Common myeloid progenitor, CD34-positive (primary cell): Measurements from ENCODE around the gene COL15A1.

Source experiments
- CTCF ChIA-PET: fragments of 350-600 bp; sonication (Branson Sonifier 250); formaldehyde crosslinking; loops from one replicate; lab custom pipeline; 2021; ENCODE audit warnings: antibody characterized with exemption; lab: Charles Lee
- POLR2A ChIA-PET: fragments of 350-600 bp; sonication (Branson Sonifier 250); formaldehyde crosslinking; loops from one replicate; lab custom pipeline; 2021; ENCODE audit warnings: antibody characterized with exemption; lab: Charles Lee
- DNase-seq, 3 donors: peaks; one replicate each; pipeline versions ENCODE4 v3.0.0 to v3.0.0-alpha.2; 2013
- H3K27ac ChIP-seq, 2 experiments: 1 replicate in 1 of 2; 2 replicates in 1 of 2; pipeline ENCODE4 v1.7.0; 2013; ENCODE audit warnings: inconsistent platforms in 2 of 2, low read length in 2 of 2, mild to moderate bottlenecking in 2 of 2, low read depth in 1 of 2, moderate library complexity in 1 of 2; ENCODE audit not compliant: severe bottlenecking in 2 of 2, insufficient read depth in 1 of 2, poor library complexity in 1 of 2
- H3K27me3 ChIP-seq, 5 experiments: replicated peaks in 2 of 5; 1 replicate in 3 of 5; 2 replicates in 2 of 5; pipeline versions ENCODE4 v1.6.1 to v1.7.0; 2013; ENCODE audit warnings: low read length in 4 of 5, mild to moderate bottlenecking in 2 of 5, moderate library complexity in 2 of 5, inconsistent platforms in 1 of 5; ENCODE audit not compliant: insufficient read depth in 5 of 5, control insufficient read depth in 4 of 5
- H3K36me3 ChIP-seq, 4 experiments: 1 replicate in 2 of 4; 2 replicates in 2 of 4; pipeline versions ENCODE4 v1.6.1 to v1.7.0; 2013; ENCODE audit warnings: low read length in 3 of 4, control low read depth in 1 of 4, mild to moderate bottlenecking in 1 of 4; ENCODE audit not compliant: control insufficient read depth in 4 of 4, insufficient read depth in 4 of 4
- H3K4me1 ChIP-seq, 4 experiments: 1 replicate in 3 of 4; 2 replicates in 1 of 4; pipeline versions ENCODE4 v1.6.1 to v1.7.1; 2013; ENCODE audit warnings: low read length in 3 of 4, mild to moderate bottlenecking in 3 of 4, control low read depth in 1 of 4, inconsistent platforms in 1 of 4, moderate library complexity in 1 of 4; ENCODE audit not compliant: control insufficient read depth in 4 of 4, insufficient read depth in 4 of 4; ENCODE audit errors: control extremely low read depth in 1 of 4
- H3K4me3 ChIP-seq, 7 experiments: 1 replicate in 4 of 7; 2 replicates in 3 of 7; pipeline versions ENCODE4 v1.5.1 to v1.7.0; 2013; ENCODE audit warnings: mild to moderate bottlenecking in 7 of 7, low read length in 6 of 7, moderate library complexity in 6 of 7, inconsistent platforms in 2 of 7, low read depth in 2 of 7, control low read depth in 1 of 7; ENCODE audit not compliant: insufficient read depth in 4 of 7, control insufficient read depth in 1 of 7; ENCODE audit errors: extremely low read depth in 1 of 7
- H3K9me3 ChIP-seq, 5 experiments: 1 replicate in 4 of 5; 2 replicates in 1 of 5; pipeline versions ENCODE4 v1.6.1 to v1.7.1; 2013; ENCODE audit warnings: low read length in 4 of 5, mild to moderate bottlenecking in 2 of 5, inconsistent platforms in 1 of 5, low read depth in 1 of 5, moderate library complexity in 1 of 5; ENCODE audit not compliant: control insufficient read depth in 4 of 5, insufficient read depth in 2 of 5; ENCODE audit errors: control extremely low read depth in 1 of 5
- WGBS: methylation state at CpG from one replicate; pipeline ENCODE4 v1.1.5; 2013; ENCODE audit not compliant: insufficient coverage; 5-methylcytosine and 5-hydroxymethylcytosine counted together

COL15A1 gene

DNA sequence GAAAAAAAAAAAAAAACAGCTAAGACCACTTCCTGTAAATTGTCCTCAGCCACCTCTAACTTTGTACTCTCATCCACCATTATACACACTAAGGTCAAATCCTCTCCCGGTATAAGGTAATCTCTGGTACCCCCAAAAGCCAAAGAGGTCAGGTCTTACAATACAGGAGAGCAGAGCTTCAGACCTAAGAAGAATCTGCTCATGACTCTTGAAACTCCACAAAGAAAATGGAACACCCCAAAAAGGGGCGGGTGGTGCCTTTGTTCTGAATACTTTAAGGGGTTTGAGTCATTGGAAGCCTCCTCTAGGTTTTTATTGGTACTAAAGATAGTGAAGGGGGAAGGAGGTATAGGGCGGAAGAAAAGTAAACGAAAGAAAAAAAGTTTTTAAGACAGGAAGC lies 69.8 kb downstream of the COL15A1 start:
- Histone ChIP-seq H3K4me1 (peaks cover 0 to 6% (median 3%) of the 10 kb centered on the region in 4 experiments), H3K27me3 (no peaks in the 10 kb centered on the region), H3K27ac (no peak overlapping the region), H3K36me3 (no peaks in the 10 kb centered on the region), H3K4me3 (no peak overlapping the region), H3K9me3 (peaks cover 0 to 14% (median 8%) of the 10 kb centered on the region in 5 experiments)
- ChIA-PET CTCF (interaction anchor here (0.6 to 2.7 kb wide), 8 partner anchors 9 to 129 kb away, joined by 3 to 11 read pairs (median 4); no protein-coding TSS in a partner anchor), POLR2A (no interaction called here)
- WGBS: 17% methylated on average over 3 of the region's 4 CpGs
- DNase-seq: peak in 1 of 3 donors; percentile 26

GRCh38 chr9:99015448-99015847 lies 71.7 kb downstream of the COL15A1 start:
- 90% methylated on average over 3 of the region's 3 CpGs for WGBS
- Histone ChIP-seq H3K4me3 (no peak overlapping the region), H3K9me3 (peaks cover 0 to 8% (median 4%) of the 10 kb centered on the region in 5 experiments), H3K36me3 (no peaks in the 10 kb centered on the region), H3K27ac (no peak overlapping the region), H3K27me3 (no peaks in the 10 kb centered on the region), H3K4me1 (peaks cover 0 to 6% (median 3%) of the 10 kb centered on the region in 4 experiments)
- ChIA-PET POLR2A (no interaction called here), CTCF (interaction anchor here (0.6 to 2.7 kb wide), 5 partner anchors 9 to 131 kb away, joined by 3 to 11 read pairs (median 4); no protein-coding TSS in a partner anchor)
- no peak for DNase-seq

DNA sequence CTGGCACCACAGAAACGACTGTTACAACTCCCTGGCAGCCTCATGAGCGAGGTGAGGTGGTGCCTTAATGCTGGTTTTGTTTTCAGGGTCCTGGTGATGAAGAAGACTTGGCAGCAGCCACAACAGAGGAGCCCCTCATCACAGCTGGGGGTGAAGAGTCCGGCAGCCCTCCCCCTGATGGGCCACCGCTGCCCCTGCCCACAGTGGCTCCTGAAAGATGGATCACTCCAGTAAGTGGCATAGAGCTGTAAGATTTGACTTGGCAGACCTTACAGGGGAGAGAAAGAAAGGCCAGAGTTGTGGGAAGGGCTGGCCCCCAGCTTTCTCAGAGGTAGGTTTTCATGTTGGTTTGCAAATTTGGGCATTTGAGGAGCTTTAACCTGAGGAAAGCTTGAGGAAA lies 72.2 kb downstream of the COL15A1 start:
- POLR2A ChIA-PET: no interaction called here
- Histone ChIP-seq H3K27me3 (no peaks in the 10 kb centered on the region), H3K27ac (no peak overlapping the region), H3K9me3 (peaks cover 0 to 5% (median 2%) of the 10 kb centered on the region in 5 experiments), H3K4me1 (peaks cover 0 to 6% (median 3%) of the 10 kb centered on the region in 4 experiments), H3K36me3 (no peaks in the 10 kb centered on the region), H3K4me3 (no peak overlapping the region)
- WGBS: 94% methylated on average over 4 of the region's 4 CpGs
- CTCF ChIA-PET: interaction anchor here (1.1 to 2.7 kb wide), 3 partner anchors 8 to 15 kb away, joined by 4 to 11 read pairs (median 5); no protein-coding TSS in a partner anchor
- no peak for DNase-seq

DNA sequence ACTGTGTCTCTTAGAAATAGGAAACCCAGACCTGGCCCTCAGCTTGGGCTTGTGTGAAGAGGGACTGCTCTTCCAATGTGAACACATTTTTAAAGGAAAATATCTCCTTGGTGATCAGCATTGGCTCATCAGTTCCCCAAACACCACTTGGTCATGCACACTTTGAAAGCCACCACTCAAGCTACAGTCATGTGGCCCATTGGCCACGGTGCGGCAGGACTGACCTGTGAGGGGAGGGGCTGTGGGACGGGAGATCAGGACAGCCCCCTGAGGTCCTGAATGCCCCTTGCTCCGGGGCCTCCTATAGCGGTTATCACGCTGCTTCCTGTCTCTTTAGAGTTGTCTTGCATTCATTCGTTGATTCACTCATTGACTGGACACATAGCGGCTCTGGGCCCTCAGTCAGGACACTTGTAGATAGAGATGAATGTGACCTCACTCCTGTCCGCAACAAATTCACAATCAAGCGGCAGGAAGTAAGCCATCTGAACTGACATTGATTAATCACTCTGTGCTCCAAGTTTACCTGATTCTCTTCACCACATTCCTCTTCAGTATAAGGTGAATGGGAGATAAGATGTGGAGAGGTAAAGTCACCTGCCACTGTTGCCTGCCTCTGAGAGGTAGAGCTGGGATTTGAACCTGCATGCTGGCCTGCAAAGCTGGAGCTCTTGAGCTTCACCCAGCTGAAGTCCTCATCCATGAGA lies 73.1 kb downstream of the COL15A1 start:
- Histone ChIP-seq H3K4me1 (peaks cover 0 to 6% (median 3%) of the 10 kb centered on the region in 4 experiments), H3K4me3 (no peak overlapping the region), H3K27me3 (no peaks in the 10 kb centered on the region), H3K27ac (no peak overlapping the region), H3K36me3 (no peaks in the 10 kb centered on the region), H3K9me3 (peaks cover 0 to 2% (median under 1%) of the 10 kb centered on the region in 5 experiments)
- ChIA-PET POLR2A (no interaction called here), CTCF (interaction anchor here (1.1 to 2.1 kb wide), 5 partner anchors 10 to 124 kb away, joined by 3 to 11 read pairs (median 4); no protein-coding TSS in a partner anchor)
- WGBS: 95% methylated on average over 8 of the region's 10 CpGs
- DNase-seq: no peak

DNA sequence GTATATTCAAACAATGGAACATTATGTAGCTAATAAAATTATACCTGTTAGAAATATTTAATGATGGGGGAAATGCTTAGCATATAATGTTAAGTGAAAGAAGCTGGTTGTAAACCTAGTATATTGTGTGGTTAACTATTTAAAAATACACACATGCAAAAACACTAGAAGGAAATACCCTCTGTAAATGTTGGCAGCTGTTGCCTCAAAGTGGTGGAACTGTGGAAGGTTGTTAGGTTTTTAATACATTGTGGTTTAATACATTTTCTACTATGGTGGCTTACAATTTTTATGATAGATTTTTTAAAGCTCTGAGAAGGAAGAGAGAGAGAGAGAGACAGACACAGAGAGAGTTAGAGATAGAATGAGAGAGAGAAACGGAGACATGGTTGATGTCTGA lies 74.9 kb downstream of the COL15A1 start:
- WGBS: 100% methylated on average over 1 of the region's 1 CpG
- ChIA-PET CTCF (interaction anchor here (0.7 to 2.1 kb wide), 4 partner anchors 17 to 123 kb away, joined by 3 to 11 read pairs (median 3); no protein-coding TSS in a partner anchor), POLR2A (interaction anchor here (0.6 to 1.2 kb wide), 2 partner anchors 9 to 22 kb away, joined by 3 read pairs; no protein-coding TSS in a partner anchor)
- peaks cover 0 to 2% (median under 1%) of the 10 kb centered on the region in 4 experiments for H3K4me1 ChIP-seq
- DNase-seq: no peak
- no peak overlapping the region for H3K4me3 ChIP-seq
- H3K36me3 ChIP-seq: no peaks in the 10 kb centered on the region
- no peaks in the 10 kb centered on the region for H3K27me3 ChIP-seq
- H3K9me3 ChIP-seq: no peaks in the 10 kb centered on the region
- H3K27ac ChIP-seq: no peak overlapping the region

DNA sequence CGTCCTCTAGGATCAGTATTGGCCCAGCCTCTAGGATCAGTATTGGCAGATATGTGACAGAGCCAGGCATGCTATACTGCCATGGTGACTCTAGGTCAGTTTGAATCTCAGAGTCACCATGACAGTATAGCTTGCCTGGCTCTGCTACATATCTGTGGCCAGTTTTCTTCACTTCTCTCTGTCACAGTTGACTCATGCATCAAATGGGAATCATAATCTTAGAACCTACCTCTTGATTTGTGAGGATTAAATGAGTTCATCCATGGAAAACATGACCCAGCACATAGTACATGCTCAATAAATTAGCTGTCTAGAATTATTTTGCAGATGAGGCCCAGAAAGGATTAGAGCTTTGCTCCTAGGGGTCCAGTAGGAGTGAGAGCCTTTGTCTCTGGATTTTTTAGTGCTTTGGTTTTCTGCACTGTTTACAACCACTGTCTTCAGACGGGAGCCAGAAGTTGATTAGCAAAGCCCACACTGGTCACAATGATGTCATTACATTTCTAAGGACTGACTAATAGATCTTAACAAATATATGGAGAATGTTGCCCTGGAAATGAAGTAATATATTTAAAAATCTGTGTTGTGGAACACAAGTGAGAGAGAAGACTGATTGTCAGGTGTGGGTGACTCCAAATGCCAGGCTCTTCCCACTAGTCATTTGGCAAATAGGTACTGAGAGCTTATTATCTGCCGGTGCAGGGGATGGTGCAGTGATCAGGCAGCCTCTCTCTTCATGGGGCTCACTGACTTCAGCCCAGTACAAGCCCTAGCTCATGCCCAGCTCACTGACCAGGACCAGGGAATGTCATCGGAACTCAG lies 76.0 kb downstream of the COL15A1 start:
- Histone ChIP-seq H3K9me3 (no peaks in the 10 kb centered on the region), H3K36me3 (no peaks in the 10 kb centered on the region), H3K27me3 (no peaks in the 10 kb centered on the region), H3K27ac (no peak overlapping the region), H3K4me3 (no peak overlapping the region), H3K4me1 (peaks cover 0 to 2% (median 0%) of the 10 kb centered on the region in 4 experiments)
- WGBS: 100% methylated on average over 3 of the region's 4 CpGs
- CTCF ChIA-PET: interaction anchor here (1.2 kb wide), 1 partner anchor 22 kb away, joined by 3 read pairs; no protein-coding TSS in a partner anchor
- POLR2A ChIA-PET: interaction anchor here (1.2 kb wide), 1 partner anchor 21 kb away, joined by 3 read pairs; no protein-coding TSS in a partner anchor
- DNase-seq: no peak
